Activated naive CD8-positive, alpha-beta T cell treated with anti-CD3 and anti-CD28 coated beads for 36 hours (primary cell): Measurements from ENCODE around the gene NR2C2. TPM values are rescaled to one million over a fixed set of nuclear protein-coding genes. Genes with fewer than 3 reads are reported as not detected.
"Not testable (repeated sequence)": the region's sequence is repeated elsewhere in the genome, so short reads cannot be mapped to it uniquely, and the experiment has no call there.

Source experiments
- DNase-seq: peaks from one replicate; pipeline ENCODE4 v3.0.0; 2021
- H3K27ac Mint-ChIP-seq: one replicate; pipeline ENCODE4 v1.8.0; 2022; ENCODE audit warnings: mild to moderate bottlenecking, moderate library complexity, mixed read lengths
- H3K27me3 Mint-ChIP-seq: one replicate; pipeline ENCODE4 v1.8.0; 2022; ENCODE audit warnings: mild to moderate bottlenecking, mixed read lengths
- H3K36me3 Mint-ChIP-seq: one replicate; pipeline ENCODE4 v1.8.0; 2021; ENCODE audit warnings: mild to moderate bottlenecking, mixed read lengths
- H3K4me1 Mint-ChIP-seq: one replicate; pipeline ENCODE4 v1.8.0; 2021; ENCODE audit warnings: mixed read lengths
- H3K4me3 Mint-ChIP-seq: one replicate; pipeline ENCODE4 v1.8.0; 2022; ENCODE audit warnings: mild to moderate bottlenecking, moderate library complexity, mixed read lengths
- H3K9me3 Mint-ChIP-seq: one replicate; pipeline ENCODE4 v1.8.0; 2022; ENCODE audit warnings: mixed read lengths
- total RNA-seq, 2 experiments: library from RNA; stranded (reverse); gene quantifications; one replicate each; pipeline ENCODE4 v1.2.3, GENCODE V29; 2021

The NR2C2 gene
- total RNA-seq: 10 to 100 TPM; 39.1 to 43.1 TPM

GRCh38 chr3:14947100-14947885, at the start of gene NR2C2:
Gene NR2C2, plus strand, starts transcription at chr3:14947583. Its CDS starts 56,332 bp downstream, at chr3:15003915.
- H3K36me3 Mint-ChIP-seq: peaks cover 45% of the 10 kb centered on the region
- peak; percentile 91 for DNase-seq
- no peaks in the 10 kb centered on the region for H3K27me3 Mint-ChIP-seq
- H3K27ac Mint-ChIP-seq: peak within 1 kb of the TSS; percentile 100
- H3K4me1 Mint-ChIP-seq: peaks cover 35% of the 10 kb centered on the region
- H3K9me3 Mint-ChIP-seq: no peaks in the 10 kb centered on the region
- peak within 1 kb of the TSS; percentile 99 for H3K4me3 Mint-ChIP-seq

DNA sequence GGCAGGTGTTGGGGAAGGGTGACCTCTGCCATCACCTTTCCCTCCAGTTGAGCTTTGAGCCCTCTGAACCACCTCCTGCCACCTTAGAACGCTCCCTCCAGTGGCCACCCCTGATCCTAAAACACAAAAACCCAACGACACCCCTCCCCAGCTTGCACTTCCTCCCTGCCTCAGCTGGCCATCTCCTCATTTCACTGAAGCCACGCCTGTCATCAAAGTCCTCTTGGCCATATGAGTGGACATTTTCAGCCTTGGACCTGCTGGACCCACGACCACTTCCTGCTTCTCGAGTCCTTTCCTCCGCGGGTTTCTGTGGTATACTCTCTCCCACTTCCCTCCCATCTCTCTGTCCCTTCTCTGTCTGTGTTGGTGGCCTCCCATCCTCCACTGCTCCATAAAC, 48.5 kb upstream of the NR2C2 start:
- Mint-ChIP-seq H3K4me3 (no peak overlapping the region), H3K36me3 (no peaks in the 10 kb centered on the region), H3K9me3 (no peaks in the 10 kb centered on the region), H3K4me1 (no peaks in the 10 kb centered on the region), H3K27me3 (no peaks in the 10 kb centered on the region), H3K27ac (no peak overlapping the region)
- DNase-seq: no peak

DNA sequence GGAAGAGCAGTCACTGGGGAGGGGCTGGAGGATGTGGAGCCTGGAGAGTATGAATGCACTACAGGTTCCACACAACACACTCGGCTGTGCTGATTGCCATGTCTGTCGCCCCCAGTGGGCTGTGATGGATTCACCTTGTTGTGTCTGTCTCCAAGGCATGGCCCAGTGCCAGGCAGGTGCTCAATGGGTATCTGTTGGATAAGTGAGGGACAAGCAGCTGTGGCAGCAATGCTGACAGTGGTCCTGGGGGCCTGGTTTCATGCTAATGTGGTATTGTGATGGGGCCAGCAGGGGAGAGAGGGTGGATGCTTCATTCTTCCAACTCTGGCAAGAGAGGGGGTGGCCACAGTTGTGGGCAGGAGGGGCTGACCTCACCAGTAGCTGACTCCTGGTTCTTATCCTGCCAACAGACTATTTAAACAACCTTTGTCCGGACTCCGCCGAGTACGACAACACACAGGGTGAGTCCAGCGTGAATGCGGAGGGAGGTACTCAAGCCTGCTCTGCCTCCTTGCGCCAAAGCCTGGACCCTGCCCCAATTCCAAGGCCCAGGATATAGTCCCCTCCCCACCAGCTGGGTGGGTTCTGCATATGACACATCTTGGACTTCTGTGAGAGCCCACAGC, 47.3 kb upstream of the NR2C2 start:
- peaks cover 3% of the 10 kb centered on the region for H3K9me3 Mint-ChIP-seq
- H3K4me1 Mint-ChIP-seq: no peaks in the 10 kb centered on the region
- H3K27me3 Mint-ChIP-seq: no peaks in the 10 kb centered on the region
- no peaks in the 10 kb centered on the region for H3K36me3 Mint-ChIP-seq
- DNase-seq: no peak
- H3K27ac Mint-ChIP-seq: no peak overlapping the region
- H3K4me3 Mint-ChIP-seq: no peak overlapping the region

DNA sequence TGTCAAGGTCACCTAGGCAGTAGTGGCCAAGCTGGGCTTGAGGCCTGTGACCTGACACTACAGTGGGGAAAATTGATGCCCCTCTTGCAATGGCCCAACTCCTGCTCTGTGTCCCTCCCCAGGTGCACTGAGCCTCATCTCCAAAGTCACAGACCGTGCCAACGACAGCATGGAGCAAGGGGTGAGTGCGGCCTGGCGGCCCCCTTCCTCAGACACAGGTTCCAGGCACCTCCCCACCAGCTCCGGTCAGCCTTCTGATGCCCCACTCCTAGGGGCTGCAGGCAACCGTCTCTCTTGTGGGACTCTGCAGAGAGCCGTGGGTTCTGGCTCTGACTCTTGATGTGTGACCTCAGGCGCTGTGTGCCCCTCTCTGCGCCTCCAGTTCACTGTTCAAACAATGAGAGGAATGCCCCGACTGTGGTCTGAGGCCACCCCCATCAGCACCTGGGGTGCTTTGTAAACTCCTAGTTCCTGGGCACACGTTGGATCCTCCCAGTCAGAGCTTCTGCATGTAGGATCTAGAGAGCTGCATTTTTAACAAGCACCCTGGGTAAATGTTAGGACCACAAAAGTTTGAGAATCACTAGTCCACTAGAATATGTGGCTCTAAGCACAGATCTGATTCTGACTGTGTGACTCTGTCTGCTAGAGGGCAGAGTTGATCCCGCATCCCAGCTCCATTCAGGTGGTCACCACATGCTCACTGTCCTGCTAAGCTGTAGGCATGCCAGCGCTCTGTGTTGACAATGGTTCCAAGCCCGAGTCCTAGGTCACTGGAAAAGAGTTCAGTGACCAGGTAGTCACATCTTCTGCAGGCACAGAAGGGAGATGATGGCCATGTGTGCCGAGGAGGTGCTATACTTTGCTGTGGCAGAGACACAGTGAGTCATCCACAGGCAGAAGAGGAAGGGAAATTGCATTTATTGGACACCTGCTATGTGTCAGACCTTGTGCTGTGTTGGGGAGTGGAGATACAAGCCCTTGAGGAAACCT, 46.2 kb upstream of the NR2C2 start:
- Mint-ChIP-seq H3K27ac (no peak overlapping the region), H3K9me3 (peaks cover 10% of the 10 kb centered on the region), H3K27me3 (no peaks in the 10 kb centered on the region), H3K36me3 (no peaks in the 10 kb centered on the region), H3K4me3 (no peak overlapping the region), H3K4me1 (no peaks in the 10 kb centered on the region)
- no peak for DNase-seq

DNA sequence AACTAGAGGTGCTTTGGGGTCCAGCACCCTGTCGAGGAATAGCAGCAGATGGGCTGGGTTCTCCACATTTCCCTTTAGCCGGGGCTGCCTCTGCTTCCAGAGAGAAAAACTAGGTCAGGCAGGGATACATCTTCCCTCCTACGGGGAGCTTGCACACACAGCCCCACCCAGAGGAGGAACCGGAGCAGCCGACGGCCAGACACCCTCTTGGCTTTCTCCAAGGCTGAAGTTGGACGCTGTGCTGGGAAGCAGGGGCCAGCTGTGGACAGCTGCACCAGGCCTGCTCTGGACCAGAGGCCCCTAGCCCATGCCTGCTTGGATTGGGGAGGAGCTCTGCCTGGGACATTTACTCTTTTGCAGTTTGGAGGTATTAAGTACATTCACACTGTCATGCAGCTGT, 44.7 kb upstream of the NR2C2 start:
- no peak overlapping the region for H3K4me3 Mint-ChIP-seq
- peaks cover 10% of the 10 kb centered on the region for H3K9me3 Mint-ChIP-seq

DNA sequence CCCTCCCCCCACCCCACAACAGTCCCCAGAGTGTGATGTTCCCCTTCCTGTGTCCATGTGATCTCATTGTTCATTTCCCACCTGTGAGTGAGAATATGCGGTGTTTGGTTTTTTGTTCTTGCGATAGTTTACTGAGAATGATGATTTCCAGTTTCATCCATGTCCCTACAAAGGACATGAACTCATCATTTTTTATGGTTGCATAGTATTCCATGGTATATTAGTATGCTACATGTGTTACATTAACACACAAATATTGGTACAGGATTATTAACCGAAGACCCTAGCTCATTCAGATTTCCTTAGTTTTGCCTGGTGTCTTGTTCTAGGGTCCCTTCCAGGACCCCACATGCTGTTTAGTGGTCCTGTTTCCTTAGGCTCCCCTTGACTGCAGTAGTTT, 43.9 kb upstream of the NR2C2 start:
- H3K27ac Mint-ChIP-seq, DNase-seq, H3K4me1 Mint-ChIP-seq, H3K4me3 Mint-ChIP-seq, H3K36me3 Mint-ChIP-seq, H3K27me3 Mint-ChIP-seq: not testable (repeated sequence)
- peaks cover 10% of the 10 kb centered on the region for H3K9me3 Mint-ChIP-seq

More for the DNA sequence above, 44.7 kb upstream of the NR2C2 start:
- Mint-ChIP-seq H3K4me1 (no peaks in the 10 kb centered on the region), H3K36me3 (no peaks in the 10 kb centered on the region), H3K27ac (no peak overlapping the region), H3K27me3 (no peaks in the 10 kb centered on the region)
- no peak for DNase-seq

- no peak for DNase-seq
- H3K27me3 Mint-ChIP-seq: no peaks in the 10 kb centered on the region
- H3K36me3 Mint-ChIP-seq: no peaks in the 10 kb centered on the region
- no peak overlapping the region for H3K27ac Mint-ChIP-seq
- H3K9me3 Mint-ChIP-seq: peaks cover 10% of the 10 kb centered on the region
- no peaks in the 10 kb centered on the region for H3K4me1 Mint-ChIP-seq
- no peak overlapping the region for H3K4me3 Mint-ChIP-seq
Measured at GRCh38 chr3:14905055-14905657, 42.2 kb upstream of the NR2C2 start.

DNA sequence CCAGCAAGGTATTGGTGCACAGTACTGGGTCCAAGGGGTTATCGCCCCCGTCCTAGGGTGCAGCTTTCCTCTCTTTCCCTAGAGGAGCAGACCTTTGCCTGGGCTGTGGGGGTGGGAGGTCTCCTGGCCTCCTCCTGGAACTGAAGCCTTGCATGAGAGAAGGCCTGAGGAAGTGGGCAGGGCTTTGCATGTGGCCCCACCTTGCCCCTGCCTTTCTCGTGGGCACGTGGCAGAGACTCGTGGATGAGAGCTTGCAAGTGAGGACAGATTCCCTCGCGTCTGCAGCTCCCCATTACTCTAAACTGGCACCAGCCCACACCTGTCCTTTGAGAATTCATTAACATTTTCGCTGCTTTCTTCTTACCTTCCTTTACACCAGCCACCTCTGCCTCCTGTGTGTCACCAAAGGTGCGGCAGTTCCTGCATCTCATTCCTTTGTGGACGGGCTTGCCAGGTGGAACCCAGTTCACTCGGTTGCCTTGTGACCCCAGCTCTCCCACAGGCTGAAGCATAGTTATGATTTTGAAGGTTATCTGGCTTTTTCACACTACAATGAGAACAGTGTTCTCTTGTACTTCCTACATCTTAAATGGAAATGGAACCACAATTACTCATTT, 40.9 kb upstream of the NR2C2 start:
- Mint-ChIP-seq H3K36me3 (no peaks in the 10 kb centered on the region), H3K9me3 (peaks cover 10% of the 10 kb centered on the region), H3K4me3 (no peak overlapping the region), H3K4me1 (no peaks in the 10 kb centered on the region), H3K27ac (no peak overlapping the region), H3K27me3 (no peaks in the 10 kb centered on the region)
- no peak for DNase-seq

DNA sequence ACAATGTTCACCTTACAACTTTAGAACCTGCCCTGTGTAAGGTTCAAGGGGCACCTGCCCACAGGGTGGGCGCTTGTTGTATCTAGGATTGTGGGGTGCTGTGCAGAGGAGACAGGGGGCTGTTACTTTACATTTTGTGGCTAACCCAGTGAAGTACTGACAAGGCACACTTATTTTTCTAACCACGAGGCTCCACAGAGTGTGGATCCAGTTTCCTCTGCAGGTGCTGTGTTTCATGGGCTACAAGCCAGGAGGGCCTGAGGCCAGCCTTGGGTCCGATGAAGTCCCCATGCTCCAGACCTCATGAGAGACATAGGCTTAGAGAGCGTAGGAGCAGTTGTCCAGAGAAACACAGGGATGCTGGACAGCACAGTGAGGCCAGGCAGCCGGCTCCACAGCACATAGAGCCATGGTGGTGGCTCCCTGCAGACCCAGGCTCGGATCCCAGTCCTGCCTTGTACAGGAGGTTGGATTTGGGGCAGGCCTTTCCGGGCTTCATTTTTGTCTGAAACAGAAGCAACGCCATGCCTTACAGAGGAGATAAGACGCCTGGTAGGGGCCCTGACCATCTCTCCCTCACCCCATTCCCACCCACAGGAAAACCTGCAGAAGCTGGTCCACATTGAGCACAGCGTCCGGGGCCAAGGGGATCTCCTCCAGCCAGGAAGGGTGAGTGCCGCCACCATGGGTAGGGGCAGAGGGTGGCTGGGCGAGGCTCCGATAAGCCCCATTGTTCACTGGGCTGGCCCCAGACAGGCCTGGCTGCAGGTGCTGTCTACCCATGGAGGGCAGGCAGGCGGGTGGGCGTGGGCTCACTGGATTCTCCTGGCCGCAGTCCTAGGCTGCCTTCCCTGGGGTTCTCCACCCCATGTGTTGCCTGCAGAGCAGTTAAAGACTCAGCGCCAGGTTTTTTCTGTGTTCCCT, 40.1 kb upstream of the NR2C2 start:
- Mint-ChIP-seq H3K27ac (no peak overlapping the region), H3K9me3 (peaks cover 10% of the 10 kb centered on the region), H3K36me3 (no peaks in the 10 kb centered on the region), H3K4me1 (no peaks in the 10 kb centered on the region), H3K27me3 (no peaks in the 10 kb centered on the region), H3K4me3 (no peak overlapping the region)
- DNase-seq: no peak

DNA sequence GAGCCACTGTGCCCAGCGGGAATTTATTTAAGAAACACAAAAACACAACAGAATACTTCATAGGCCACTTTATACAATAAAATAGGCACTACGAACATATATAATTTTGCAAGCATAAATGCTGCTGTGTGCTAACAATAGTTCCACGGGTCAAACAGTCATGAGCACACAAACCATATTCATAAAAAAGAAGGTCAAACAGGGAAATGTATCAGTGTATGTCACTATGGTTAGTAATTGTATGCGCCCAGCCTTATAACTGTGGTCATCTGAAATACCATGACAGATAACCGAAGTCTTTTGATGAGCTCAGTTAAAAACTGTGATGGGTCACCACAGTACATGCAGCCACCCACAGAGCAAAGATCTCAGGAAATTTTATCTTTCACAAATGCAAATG, 38.1 kb upstream of the NR2C2 start:
- H3K4me3 Mint-ChIP-seq: no peak overlapping the region
- H3K9me3 Mint-ChIP-seq: peaks cover 10% of the 10 kb centered on the region
- H3K27ac Mint-ChIP-seq: no peak overlapping the region
- H3K36me3 Mint-ChIP-seq: no peaks in the 10 kb centered on the region
- no peaks in the 10 kb centered on the region for H3K4me1 Mint-ChIP-seq
- H3K27me3 Mint-ChIP-seq: no peaks in the 10 kb centered on the region
- DNase-seq: no peak

- H3K27me3 Mint-ChIP-seq: no peaks in the 10 kb centered on the region
- H3K36me3 Mint-ChIP-seq: no peaks in the 10 kb centered on the region
- no peaks in the 10 kb centered on the region for H3K4me1 Mint-ChIP-seq
- no peak for DNase-seq
- no peak overlapping the region for H3K4me3 Mint-ChIP-seq
- H3K9me3 Mint-ChIP-seq: no peaks in the 10 kb centered on the region
- no peak overlapping the region for H3K27ac Mint-ChIP-seq
Measured at GRCh38 chr3:14911651-14912050, 35.7 kb upstream of the NR2C2 start.

DNA sequence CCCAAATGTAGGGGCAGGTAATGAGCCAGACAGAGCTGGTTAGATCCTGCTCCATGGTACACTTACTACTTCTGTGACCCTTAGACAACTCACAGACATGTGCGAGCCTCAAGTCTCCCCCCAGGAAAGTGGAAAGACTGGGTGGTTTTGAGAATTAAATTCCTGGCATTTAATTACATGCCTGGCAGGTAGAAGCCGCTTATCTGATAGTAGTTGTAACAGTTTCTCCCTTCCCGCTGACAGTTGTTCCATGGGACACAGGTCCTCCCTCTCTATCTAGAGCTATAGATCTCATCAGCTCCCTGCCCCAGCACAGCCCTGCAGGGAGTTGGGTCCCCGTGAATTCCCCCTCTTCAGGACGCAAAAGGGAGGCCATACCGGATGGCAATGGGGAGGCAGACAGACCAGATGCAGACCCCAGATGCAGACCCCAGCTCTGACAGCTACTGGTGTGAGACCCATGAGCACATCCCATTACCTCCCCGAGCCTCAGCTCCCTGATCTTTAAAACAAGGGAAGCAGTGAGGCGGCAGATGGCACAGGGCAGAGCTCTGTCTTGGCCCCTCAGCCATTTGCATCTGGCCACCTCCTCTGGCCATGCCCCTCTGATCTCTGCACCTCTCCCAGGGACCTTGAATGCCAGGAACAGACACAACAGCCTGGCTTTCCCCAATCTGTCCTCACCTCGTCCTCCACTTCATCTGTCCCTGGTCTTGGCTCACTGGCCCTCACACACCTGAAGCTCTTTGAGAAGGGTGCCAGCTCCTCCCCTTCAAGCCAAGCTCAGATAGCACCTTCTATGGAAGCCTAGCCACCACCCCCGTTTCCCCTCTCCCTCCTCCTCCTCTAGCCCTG, 34.1 kb upstream of the NR2C2 start:
- Mint-ChIP-seq H3K27ac (no peak overlapping the region), H3K4me3 (no peak overlapping the region), H3K27me3 (no peaks in the 10 kb centered on the region), H3K36me3 (no peaks in the 10 kb centered on the region), H3K4me1 (no peaks in the 10 kb centered on the region), H3K9me3 (no peaks in the 10 kb centered on the region)
- no peak for DNase-seq
